Measurements from ENCODE around the gene NSD1. TPM values are rescaled to one million over a fixed set of nuclear protein-coding genes. Genes with fewer than 3 reads are reported as not detected.

The NSD1 gene
- total and polyA plus RNA-seq, 9 of the 15 experiments (the other 6 are each of a cell fraction or from before 2014, with no cell fraction given) = 3.8 to 51.0 (median 24.7) TPM

- CTCF ChIA-PET (ENCODE audit: low intra/inter-chr PET ratio) = no interaction called here
- intact Hi-C loops (cut with micrococcal nuclease) = no loop called here
These were observed 55.2 kb downstream of the NSD1 start for GRCh38 chr5:177188775-177189174.

GRCh38 chr5:177189416-177189815 lies 55.8 kb downstream of the NSD1 start:
- in situ Hi-C loops (cut with MboI) = no loop called here
- peaks cover 0 to 4% of the 10 kb centered on the region in 2 experiments; a peak in 3 of 5 replicates for H3K4me1 ChIP-seq (replicated peaks in 1 of 2; ENCODE audit: control insufficient read depth in 2 of 2, insufficient read depth in 2 of 2, low read length in 2 of 2)
- FAIRE-seq = no peak
- DNase-seq (ENCODE audit: extremely low read depth in 1 of 4, low spot score in 3 of 4) = no peak
- BruUV-seq (replicated peaks) = no TSS peak
- no peak overlapping the region for H3K27ac ChIP-seq (ENCODE audit: extremely low read depth, low read depth, low read length)
- H3K36me3 ChIP-seq (ENCODE audit: control insufficient read depth, insufficient read depth, low read length) = peaks cover 24% of the 10 kb centered on the region; the same call in 2 of the 3 replicates
- H3K9me3 ChIP-seq (replicated peaks; ENCODE audit: control insufficient read depth, insufficient read depth, low read depth, low read length) = no peaks in the 10 kb centered on the region
- no peak for ATAC-seq
- H4K20me1 ChIP-seq (replicated peaks; ENCODE audit: control insufficient read depth, insufficient read depth, low read length) = no peaks in the 10 kb centered on the region; the same call in 1 of the 2 replicates
- H3K9ac ChIP-seq (ENCODE audit: insufficient read depth in 1 of 2, low read depth in 2 of 2, low read length in 2 of 2) = no peak overlapping the region
- intact Hi-C loops (cut with micrococcal nuclease) = no loop called here
- peaks cover 46% of the 10 kb centered on the region for H3K79me2 ChIP-seq (ENCODE audit: control insufficient read depth, insufficient read depth, low read length)
- H3K9me1 ChIP-seq (ENCODE audit: control insufficient read depth, insufficient read depth, low read length) = no peaks in the 10 kb centered on the region
- no peak overlapping the region for H2AFZ ChIP-seq (ENCODE audit: low read depth, low read length)
- H3K4me3 ChIP-seq = no peak overlapping the region
- POLR2A ChIA-PET = no interaction called here
- CTCF ChIA-PET (ENCODE audit: low intra/inter-chr PET ratio) = no interaction called here
- H3K4me2 ChIP-seq (ENCODE audit: insufficient read depth, low read length) = no peak overlapping the region
- no peak for TF ChIP-seq ZBTB33 (CRISPR knock-in tag; IDR thresholded peaks at IDR 0.05)
- TF ChIP-seq NCOR1 (IDR thresholded peaks at IDR 0.05) = no peak
- no peak for TF ChIP-seq ADNP (tag; IDR thresholded peaks at IDR 0.05)
- TF ChIP-seq PCBP1 (IDR thresholded peaks at IDR 0.05; ENCODE audit: low read depth, low read length, poor library complexity, severe bottlenecking) = no peak
- TF ChIP-seq SREBF1 (IDR thresholded peaks at IDR 0.05; ENCODE audit: borderline replicate concordance, low read depth, low read length) = no peak
- TF ChIP-seq MCM7 (IDR thresholded peaks at IDR 0.05) = no peak
- TF ChIP-seq ZBTB12 (CRISPR knock-in tag; IDR thresholded peaks at IDR 0.05) = no peak
- TF ChIP-seq SMC3 (conservative IDR thresholded peaks at IDR 0.05; ENCODE audit: insufficient read depth, low read depth, low read length) = no peak
- TF ChIP-seq CBX8 (IDR thresholded peaks at IDR 0.05; ENCODE audit: borderline replicate concordance, extremely low read depth, low read depth, low read length, poor library complexity, severe bottlenecking) = no peak
- no peak for TF ChIP-seq BMI1 (IDR thresholded peaks at IDR 0.05; ENCODE audit: low read length)
- no peaks in the 10 kb centered on the region for H3K27me3 ChIP-seq (ENCODE audit: control insufficient read depth in 2 of 2, insufficient read depth in 2 of 2, low read length in 2 of 2)

More at GRCh38 chr5:177188775-177189174, 55.2 kb downstream of the NSD1 start:
- no peaks in the 10 kb centered on the region for H3K9me1 ChIP-seq (ENCODE audit: control insufficient read depth, insufficient read depth, low read length)
- no peaks in the 10 kb centered on the region for H3K27me3 ChIP-seq (ENCODE audit: control insufficient read depth in 2 of 2, insufficient read depth in 2 of 2, low read length in 2 of 2)
- peaks cover 53% of the 10 kb centered on the region for H3K79me2 ChIP-seq (ENCODE audit: control insufficient read depth, insufficient read depth, low read length)
- in situ Hi-C loops (cut with MboI) = no loop called here
- no peak overlapping the region for H2AFZ ChIP-seq (ENCODE audit: low read depth, low read length)
- 78% methylated on average over 3 of the region's 3 CpGs for WGBS (ENCODE audit: insufficient coverage, low coverage, missing lambda C conversion rate)
- no peak overlapping the region for H3K4me3 ChIP-seq
- DNase-seq (ENCODE audit: extremely low read depth in 1 of 4, low spot score in 3 of 4) (no peak), FAIRE-seq (no peak), ATAC-seq (no peak)
- H3K9ac ChIP-seq (ENCODE audit: insufficient read depth in 1 of 2, low read depth in 2 of 2, low read length in 2 of 2) = no peak overlapping the region
- H3K4me1 ChIP-seq (replicated peaks in 1 of 2; ENCODE audit: control insufficient read depth in 2 of 2, insufficient read depth in 2 of 2, low read length in 2 of 2) = peaks cover 0 to 4% of the 10 kb centered on the region in 2 experiments; a peak in 3 of 5 replicates
- no peak for TF ChIP-seq RBBP5 (IDR thresholded peaks at IDR 0.05; ENCODE audit: borderline replicate concordance, insufficient read depth, low read length, poor library complexity, severe bottlenecking)
- no peak overlapping the region for H3K4me2 ChIP-seq (ENCODE audit: insufficient read depth, low read length)
- H3K9me3 ChIP-seq (replicated peaks; ENCODE audit: control insufficient read depth, insufficient read depth, low read depth, low read length) = no peaks in the 10 kb centered on the region
- peaks cover 21% of the 10 kb centered on the region; the same call in 2 of the 3 replicates for H3K36me3 ChIP-seq (ENCODE audit: control insufficient read depth, insufficient read depth, low read length)
- BruUV-seq (replicated peaks) = no TSS peak
- POLR2A ChIA-PET = no interaction called here
- no peaks in the 10 kb centered on the region; the same call in 1 of the 2 replicates for H4K20me1 ChIP-seq (replicated peaks; ENCODE audit: control insufficient read depth, insufficient read depth, low read length)
- no peak overlapping the region for H3K27ac ChIP-seq (ENCODE audit: extremely low read depth, low read depth, low read length)

Measured in K562 (cell line).